HG03095 (cell line): ENCODE data around the gene IGFBP2.
"Not testable (repeated sequence)": the region's sequence is repeated elsewhere in the genome, so short reads cannot be mapped to it uniquely, and the experiment has no call there.

Source experiments
- ATAC-seq: cut with Tn5 transposase; IDR thresholded peaks from one replicate; pipeline ENCODE4 v1.9.1; 2021; ENCODE audit warnings: moderate library complexity; ENCODE audit not compliant: unreplicated experiment

The IGFBP2 gene

GRCh38 chr2:216632952-216633615 lies at the start of gene IGFBP2:
Gene IGFBP2 (plus strand): TSS chr2:216633420. CDS start chr2:216633524, 104 bp downstream.
- no peak for ATAC-seq

- ATAC-seq = no peak
Measured at GRCh38 chr2:216583606-216584005, 49.6 kb upstream of the IGFBP2 start.

GRCh38 chr2:216584112-216584511 lies 49.1 kb upstream of the IGFBP2 start:
- ATAC-seq = no peak

- ATAC-seq = no peak
Measured at GRCh38 chr2:216585441-216585840, 47.8 kb upstream of the IGFBP2 start.

GRCh38 chr2:216588861-216589710 lies 44.1 kb upstream of the IGFBP2 start:
- no peak for ATAC-seq

GRCh38 chr2:216589791-216590190 lies 43.4 kb upstream of the IGFBP2 start:
- ATAC-seq = no peak

GRCh38 chr2:216590780-216591179 lies 42.4 kb upstream of the IGFBP2 start:
- ATAC-seq = no peak

- ATAC-seq = no peak
Measured at GRCh38 chr2:216591480-216591879, 41.7 kb upstream of the IGFBP2 start.

GRCh38 chr2:216594081-216594480 lies 39.1 kb upstream of the IGFBP2 start:
- ATAC-seq = no peak

- no peak for ATAC-seq
Measured at GRCh38 chr2:216596236-216596979, 36.8 kb upstream of the IGFBP2 start.

- ATAC-seq = no peak
Measured at GRCh38 chr2:216596980-216597509, 36.2 kb upstream of the IGFBP2 start.

GRCh38 chr2:216597825-216598224 lies 35.4 kb upstream of the IGFBP2 start:
- not testable (repeated sequence) for ATAC-seq

- ATAC-seq = no peak
Measured at GRCh38 chr2:216601632-216602409, 31.4 kb upstream of the IGFBP2 start.

GRCh38 chr2:216603010-216603883 lies 30.0 kb upstream of the IGFBP2 start:
- ATAC-seq = no peak

- no peak for ATAC-seq
Measured at GRCh38 chr2:216603884-216604245, 29.4 kb upstream of the IGFBP2 start.

GRCh38 chr2:216604458-216604857 lies 28.8 kb upstream of the IGFBP2 start:
- ATAC-seq = no peak

- ATAC-seq = peak; percentile 97
Measured at GRCh38 chr2:216606551-216607276, 26.5 kb upstream of the IGFBP2 start.

GRCh38 chr2:216607277-216607560 lies 26.0 kb upstream of the IGFBP2 start:
- ATAC-seq = no peak

GRCh38 chr2:216608525-216608924 lies 24.7 kb upstream of the IGFBP2 start:
- no peak for ATAC-seq
